22Rv1 (cell line): ENCODE results near the gene SNORC.

Source experiments
- H3K27ac ChIP-seq: fragments of 450-650 bp; 2 replicates; pipeline ENCODE4 v1.5.1; 2017
- CTCF ChIP-seq: fragments of 450-650 bp; IDR thresholded peaks from 2 replicates; pipeline ENCODE4 v1.5.1; 2017; ENCODE audit warnings: mild to moderate bottlenecking
- ZFX ChIP-seq: fragments of 450-650 bp; IDR thresholded peaks from 2 replicates; pipeline ENCODE4 v1.6.1; 2017; ENCODE audit warnings: antibody characterized with exemption, borderline replicate concordance

Gene SNORC

GRCh38 chr2:232893834-232894233, 23.8 kb downstream of the SNORC start:
- H3K27ac ChIP-seq = no peak overlapping the region
- TF ChIP-seq CTCF (no peak), ZFX (no peak)

- H3K27ac ChIP-seq = no peak overlapping the region
- TF ChIP-seq ZFX (no peak), CTCF (no peak)
Observed at GRCh38 chr2:232894251-232894650, 24.2 kb downstream of the SNORC start.

- H3K27ac ChIP-seq = no peak overlapping the region
- TF ChIP-seq ZFX (no peak), CTCF (no peak)
Observed at GRCh38 chr2:232894746-232895145, 24.7 kb downstream of the SNORC start.

GRCh38 chr2:232896111-232896510, 26.0 kb downstream of the SNORC start:
- H3K27ac ChIP-seq = no peak overlapping the region
- TF ChIP-seq ZFX (no peak), CTCF (no peak)

- TF ChIP-seq ZFX (no peak), CTCF (no peak)
- H3K27ac ChIP-seq = no peak overlapping the region
Observed at GRCh38 chr2:232896720-232897597, 26.9 kb downstream of the SNORC start.

- H3K27ac ChIP-seq = no peak overlapping the region
- no peak for TF ChIP-seq CTCF
- no peak for TF ChIP-seq ZFX
Observed at GRCh38 chr2:232897598-232898408, 27.7 kb downstream of the SNORC start.
